Loucy (cell line): ENCODE data around the gene TTC7B.

Experiments used
- CTCF ChIP-seq: fragments of 200-600 bp; sonication (generic); conservative IDR thresholded peaks from 2 replicates; pipeline ENCODE4 v1.5.1; 2014; ENCODE audit warnings: mild to moderate bottlenecking, antibody characterized with exemption, low read length
- EZH2phosphoT487 ChIP-seq: fragments of 200-600 bp; IDR thresholded peaks from 2 replicates; pipeline ENCODE4 v1.6.1; 2018; ENCODE audit warnings: antibody characterized with exemption, mild to moderate bottlenecking, moderate library complexity, borderline replicate concordance

GRCh38 chr14:90632451-90632850 lies 183.8 kb downstream of the TTC7B start:
- TF ChIP-seq CTCF (no peak), EZH2phosphoT487 (no peak)
